Measurements from ENCODE around the gene PFDN1.
"Not testable (repeated sequence)": the region's sequence is repeated elsewhere in the genome, so short reads cannot be mapped to it uniquely, and the experiment has no call there.

The PFDN1 gene

DNA sequence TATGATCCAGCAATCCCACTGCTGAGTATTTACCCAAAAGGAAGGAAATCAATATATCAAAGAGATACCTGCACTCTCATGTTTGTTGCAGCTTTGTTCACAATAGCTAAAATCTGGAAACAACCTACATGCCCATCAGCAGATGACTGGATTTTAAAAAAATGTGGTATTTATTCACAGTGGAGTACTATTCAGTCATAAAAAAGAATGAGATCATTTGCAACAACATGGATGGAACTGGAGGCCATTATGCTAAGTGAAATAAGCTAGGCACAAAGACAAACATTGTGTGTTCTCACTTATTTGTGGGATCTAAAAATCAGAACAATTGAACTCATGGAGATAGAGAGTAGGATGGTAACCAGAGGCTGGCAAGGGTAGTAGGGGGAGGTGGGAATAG is 94.8 kb downstream of the PFDN1 start:
- no peak for DNase-seq (ENCODE audit: low read depth, low spot score)
- H3K4me3 ChIP-seq (ENCODE audit: low read depth, low read length): no peak overlapping the region

DNA sequence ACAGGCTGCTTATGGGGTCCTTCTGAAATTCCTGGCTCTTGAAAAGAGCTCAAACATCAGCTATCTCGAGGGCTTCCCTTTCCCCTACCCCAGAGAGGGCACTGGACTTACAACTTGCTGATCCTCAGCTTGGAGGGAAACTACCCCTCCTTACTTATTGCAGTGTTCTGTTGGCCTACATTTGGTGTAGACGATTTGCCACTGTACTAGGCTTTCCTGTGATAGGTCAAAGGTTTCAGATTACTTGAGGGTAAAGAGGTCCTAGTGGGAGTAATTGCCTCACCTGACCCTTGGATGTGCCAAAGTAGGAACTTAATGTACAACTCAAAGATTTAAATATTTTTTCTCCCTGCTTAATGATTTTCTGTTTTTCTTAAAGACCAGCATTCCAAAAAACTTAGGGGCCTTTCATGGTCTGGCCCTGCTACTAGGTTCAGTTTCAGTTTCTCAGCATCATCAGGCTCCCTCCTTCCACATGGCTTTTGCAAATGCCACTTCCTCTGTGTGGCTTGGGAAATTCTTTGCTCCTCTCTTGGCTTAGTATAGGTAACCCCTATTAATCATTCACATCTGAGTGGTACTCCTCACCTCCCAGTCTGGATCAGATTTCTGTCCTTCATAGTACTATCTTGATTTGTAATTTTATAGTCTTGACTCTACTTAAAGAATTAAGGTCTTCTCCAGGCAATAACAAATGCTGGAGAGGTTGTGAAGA is 95.5 kb downstream of the PFDN1 start:
- no peak overlapping the region for H3K4me3 ChIP-seq (ENCODE audit: low read depth, low read length)
- POLR2A ChIA-PET: no interaction called here
- CTCF ChIA-PET: interaction anchor here (1.5 to 1.8 kb wide), 3 partner anchors 29 to 156 kb away, joined by 5 to 6 read pairs (median 5); no protein-coding TSS in a partner anchor
- TF ChIP-seq, protein P1, sequence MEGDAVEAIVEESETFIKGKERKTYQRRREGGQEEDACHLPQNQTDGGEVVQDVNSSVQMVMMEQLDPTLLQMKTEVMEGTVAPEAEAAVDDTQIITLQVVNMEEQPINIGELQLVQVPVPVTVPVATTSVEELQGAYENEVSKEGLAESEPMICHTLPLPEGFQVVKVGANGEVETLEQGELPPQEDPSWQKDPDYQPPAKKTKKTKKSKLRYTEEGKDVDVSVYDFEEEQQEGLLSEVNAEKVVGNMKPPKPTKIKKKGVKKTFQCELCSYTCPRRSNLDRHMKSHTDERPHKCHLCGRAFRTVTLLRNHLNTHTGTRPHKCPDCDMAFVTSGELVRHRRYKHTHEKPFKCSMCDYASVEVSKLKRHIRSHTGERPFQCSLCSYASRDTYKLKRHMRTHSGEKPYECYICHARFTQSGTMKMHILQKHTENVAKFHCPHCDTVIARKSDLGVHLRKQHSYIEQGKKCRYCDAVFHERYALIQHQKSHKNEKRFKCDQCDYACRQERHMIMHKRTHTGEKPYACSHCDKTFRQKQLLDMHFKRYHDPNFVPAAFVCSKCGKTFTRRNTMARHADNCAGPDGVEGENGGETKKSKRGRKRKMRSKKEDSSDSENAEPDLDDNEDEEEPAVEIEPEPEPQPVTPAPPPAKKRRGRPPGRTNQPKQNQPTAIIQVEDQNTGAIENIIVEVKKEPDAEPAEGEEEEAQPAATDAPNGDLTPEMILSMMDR (IDR thresholded peaks at IDR 0.05; ENCODE audit: insufficient read depth, low read length, missing control alignments): no peak
- DNase-seq (ENCODE audit: low read depth, low spot score): no peak

More for the DNA sequence above, 94.8 kb downstream of the PFDN1 start:
- CTCF ChIA-PET: interaction anchor here (1.8 kb wide), 1 partner anchor 144 kb away, joined by 6 read pairs; no protein-coding TSS in a partner anchor
- TF ChIP-seq, protein P1 (IDR thresholded peaks at IDR 0.05; ENCODE audit: insufficient read depth, low read length, missing control alignments): no peak
- POLR2A ChIA-PET: no interaction called here

DNA sequence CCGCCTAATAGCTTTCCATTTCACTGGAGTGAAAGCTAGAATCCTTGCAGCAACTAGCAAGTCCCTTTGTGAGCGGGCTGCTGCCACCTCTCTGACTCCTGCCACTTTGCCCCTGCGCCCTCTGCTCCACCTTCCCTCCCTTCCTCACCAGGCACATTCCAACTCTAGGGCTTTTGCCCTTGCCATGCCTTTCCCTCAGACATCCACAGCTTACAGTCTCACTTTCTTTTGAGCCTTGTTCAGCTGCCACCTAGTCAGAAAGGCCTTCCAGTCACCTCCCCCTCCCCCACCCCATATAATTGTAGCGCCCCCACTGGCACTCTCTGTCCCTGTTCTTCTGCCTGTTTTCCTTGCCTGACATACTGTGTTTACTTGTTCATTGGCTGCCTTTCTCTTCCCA is 96.9 kb downstream of the PFDN1 start:
- H3K4me3 ChIP-seq (ENCODE audit: low read depth, low read length): no peak overlapping the region
- TF ChIP-seq, protein P1 (IDR thresholded peaks at IDR 0.05; ENCODE audit: insufficient read depth, low read length, missing control alignments): no peak
- DNase-seq (ENCODE audit: low read depth, low spot score): no peak
- POLR2A ChIA-PET: no interaction called here
- CTCF ChIA-PET: interaction anchor here (0.6 to 1.9 kb wide), 11 partner anchors 9 to 224 kb away, joined by 3 to 9 read pairs (median 4); no protein-coding TSS in a partner anchor

DNA sequence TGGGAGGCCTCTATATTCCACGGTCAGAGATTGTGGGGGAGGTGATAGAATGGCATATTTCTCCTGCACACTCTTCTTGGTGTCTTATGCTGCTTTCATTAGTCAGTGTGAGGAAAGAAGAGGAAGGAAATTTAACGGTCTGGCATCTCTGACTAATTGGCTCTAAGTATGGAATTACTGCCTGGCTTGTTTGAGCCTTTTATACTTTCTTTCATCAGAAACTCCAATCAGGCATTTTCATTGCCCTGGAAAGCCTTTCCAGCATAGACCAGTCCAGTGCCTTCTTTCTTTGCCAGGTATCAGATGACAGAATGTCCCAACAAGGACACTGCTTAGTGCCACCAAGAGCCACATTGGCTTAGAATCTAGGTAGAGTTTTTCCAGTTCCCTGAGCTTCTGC is 97.7 kb downstream of the PFDN1 start:
- ChIA-PET CTCF (interaction anchor here (0.8 to 1.9 kb wide), 7 partner anchors 10 to 158 kb away, joined by 3 to 9 read pairs (median 4); no protein-coding TSS in a partner anchor), POLR2A (no interaction called here)
- no peak overlapping the region for H3K4me3 ChIP-seq (ENCODE audit: low read depth, low read length)
- no peak for DNase-seq (ENCODE audit: low read depth, low spot score)
- TF ChIP-seq, protein P1 (IDR thresholded peaks at IDR 0.05; ENCODE audit: insufficient read depth, low read length, missing control alignments): no peak

DNA sequence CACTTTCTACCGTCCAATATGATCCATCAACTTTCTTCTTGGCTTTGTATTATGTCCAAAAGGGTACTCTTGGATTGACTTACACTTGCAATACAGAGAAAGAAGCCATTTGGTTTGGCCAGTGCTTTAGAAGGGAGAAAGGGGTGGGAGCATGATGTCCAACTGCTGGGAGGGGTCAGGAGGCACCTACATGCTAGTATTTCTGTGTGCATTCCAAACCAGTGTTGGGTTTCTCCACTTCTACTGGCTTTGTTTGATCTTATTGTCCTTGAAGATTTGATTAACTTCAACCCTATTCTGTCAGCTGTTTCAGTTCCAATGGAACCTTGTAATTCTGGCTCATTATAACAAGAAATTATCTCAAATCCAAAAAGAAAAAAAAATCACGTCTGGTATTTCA is 100.3 kb downstream of the PFDN1 start:
- POLR2A ChIA-PET: no interaction called here
- H3K4me3 ChIP-seq (ENCODE audit: low read depth, low read length): no peak overlapping the region
- CTCF ChIA-PET: no interaction called here
- TF ChIP-seq, protein P1 (IDR thresholded peaks at IDR 0.05; ENCODE audit: insufficient read depth, low read length, missing control alignments): no peak
- no peak for DNase-seq (ENCODE audit: low read depth, low spot score)

DNA sequence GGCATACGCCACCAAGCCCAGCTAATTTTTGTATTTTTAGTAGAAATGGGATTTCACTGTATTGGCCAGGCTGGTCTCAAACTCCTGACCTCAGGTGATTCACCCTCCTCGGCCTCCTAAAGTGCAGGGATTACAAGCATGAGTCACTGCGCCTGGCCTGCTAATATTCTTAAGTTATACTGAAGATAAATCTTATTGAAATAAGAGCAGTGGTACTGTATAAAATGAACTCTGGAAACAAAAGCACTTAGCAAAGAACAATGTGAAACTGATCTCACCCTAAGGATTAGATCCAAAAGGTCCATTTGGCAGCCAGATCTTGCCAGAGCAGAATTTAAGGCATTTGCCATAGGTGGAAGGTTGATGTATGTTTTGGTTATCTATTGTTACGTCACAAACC is 100.8 kb downstream of the PFDN1 start:
- ChIA-PET POLR2A (no interaction called here), CTCF (no interaction called here)
- no peak for DNase-seq (ENCODE audit: low read depth, low spot score)
- TF ChIP-seq, protein P1 (IDR thresholded peaks at IDR 0.05; ENCODE audit: insufficient read depth, low read length, missing control alignments): no peak
- no peak overlapping the region for H3K4me3 ChIP-seq (ENCODE audit: low read depth, low read length)

DNA sequence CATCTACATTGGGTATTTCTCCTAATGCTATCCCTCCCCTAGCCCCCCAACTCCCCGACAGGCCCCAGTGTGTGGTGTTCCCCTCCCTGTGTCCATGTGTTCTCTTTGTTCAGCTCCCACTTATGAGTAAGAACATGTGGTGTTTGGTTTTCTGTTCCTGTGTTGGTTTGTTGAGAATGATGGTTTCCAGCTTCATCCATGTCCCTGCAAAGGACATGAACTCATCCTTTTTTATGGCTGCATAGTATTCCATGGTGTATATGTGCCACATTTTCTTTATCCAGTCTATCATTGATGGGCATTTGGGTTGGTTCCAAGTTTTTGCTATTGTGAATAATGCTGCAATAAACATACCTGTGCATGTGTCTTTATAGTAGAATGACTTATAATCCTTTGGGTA is 104.0 kb downstream of the PFDN1 start:
- POLR2A ChIA-PET; DNase-seq (ENCODE audit: low read depth, low spot score); CTCF ChIA-PET; H3K4me3 ChIP-seq (ENCODE audit: low read depth, low read length): not testable (repeated sequence)

All from AG04449 (cell line).